ENCODE results near the gene ZNF346.
A peak's percentile ranks its signal among the peaks of the same experiment; 100 is the strongest.

The ZNF346 gene

DNA sequence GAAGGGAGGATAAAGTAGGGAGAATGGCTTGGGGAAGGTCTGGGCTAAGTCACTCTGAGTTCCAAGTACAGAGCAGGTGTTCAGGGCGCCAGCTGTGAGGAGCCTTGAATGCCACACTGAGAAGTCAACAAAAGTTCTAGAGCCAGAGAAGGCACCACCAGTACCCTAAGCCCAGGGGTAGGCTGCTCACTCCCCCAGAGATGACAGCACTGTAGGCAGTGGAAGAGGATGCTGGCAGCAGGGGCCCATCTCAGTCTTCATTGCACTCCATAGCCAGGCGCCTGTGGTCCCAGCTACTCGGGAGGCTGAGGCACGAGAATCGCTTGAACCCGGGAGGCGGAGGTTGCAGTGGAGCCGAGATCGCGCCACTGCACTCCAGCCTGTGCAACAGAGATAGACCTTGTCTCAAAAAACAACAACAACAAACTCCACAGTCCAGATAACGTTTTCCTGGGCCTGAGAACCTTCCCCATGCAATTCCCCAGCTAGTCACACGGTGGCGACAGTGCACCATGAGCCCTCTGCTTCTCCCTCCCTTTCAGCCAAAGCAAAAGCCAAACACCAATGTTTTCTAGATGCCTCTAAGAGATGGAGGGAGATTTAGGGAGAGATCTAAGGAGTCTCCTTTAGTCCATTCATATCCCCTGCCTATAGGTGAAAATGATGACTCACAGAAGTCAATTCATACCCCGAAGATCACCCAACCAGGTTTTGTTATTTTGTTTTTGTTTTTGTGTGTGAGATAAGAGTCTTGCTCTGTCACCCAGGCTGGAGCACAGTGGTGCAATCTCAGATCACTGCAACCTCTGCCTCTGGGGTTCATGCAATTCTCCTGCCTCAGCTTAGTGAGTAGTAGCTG, 91.3 kb downstream of the ZNF346 start (continued):
- TF ChIP-seq, protein P1, sequence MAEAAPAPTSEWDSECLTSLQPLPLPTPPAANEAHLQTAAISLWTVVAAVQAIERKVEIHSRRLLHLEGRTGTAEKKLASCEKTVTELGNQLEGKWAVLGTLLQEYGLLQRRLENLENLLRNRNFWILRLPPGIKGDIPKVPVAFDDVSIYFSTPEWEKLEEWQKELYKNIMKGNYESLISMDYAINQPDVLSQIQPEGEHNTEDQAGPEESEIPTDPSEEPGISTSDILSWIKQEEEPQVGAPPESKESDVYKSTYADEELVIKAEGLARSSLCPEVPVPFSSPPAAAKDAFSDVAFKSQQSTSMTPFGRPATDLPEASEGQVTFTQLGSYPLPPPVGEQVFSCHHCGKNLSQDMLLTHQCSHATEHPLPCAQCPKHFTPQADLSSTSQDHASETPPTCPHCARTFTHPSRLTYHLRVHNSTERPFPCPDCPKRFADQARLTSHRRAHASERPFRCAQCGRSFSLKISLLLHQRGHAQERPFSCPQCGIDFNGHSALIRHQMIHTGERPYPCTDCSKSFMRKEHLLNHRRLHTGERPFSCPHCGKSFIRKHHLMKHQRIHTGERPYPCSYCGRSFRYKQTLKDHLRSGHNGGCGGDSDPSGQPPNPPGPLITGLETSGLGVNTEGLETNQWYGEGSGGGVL (tag by site-specific recombination; IDR thresholded peaks at IDR 0.05): no peak
- TF ChIP-seq ZNF610 (tag by site-specific recombination; IDR thresholded peaks at IDR 0.05; ENCODE audit: borderline replicate concordance) (no peak), KLF8 (tag by site-specific recombination; IDR thresholded peaks at IDR 0.05) (0 out of 2 replicates have a peak, but pooled peaks have one; percentile 22), ZBTB8A (tag by site-specific recombination; IDR thresholded peaks at IDR 0.05) (no peak), ZNF155 (tag by site-specific recombination; IDR thresholded peaks at IDR 0.05) (no peak), ZNF274 (IDR thresholded peaks at IDR 0.05; ENCODE audit: low read length) (no peak), ZNF274 (tag by site-specific recombination; IDR thresholded peaks at IDR 0.05; ENCODE audit: borderline replicate concordance) (no peak), KLF9 (tag by site-specific recombination; IDR thresholded peaks at IDR 0.05; ENCODE audit: low read depth) (no peak), ZNF747 (tag by site-specific recombination; IDR thresholded peaks at IDR 0.05) (no peak), ZNF121 (tag by site-specific recombination; IDR thresholded peaks at IDR 0.05) (no peak), ZNF112 (tag by site-specific recombination; IDR thresholded peaks at IDR 0.05) (no peak), ZNF654 (tag by site-specific recombination; IDR thresholded peaks at IDR 0.05; ENCODE audit: low read depth) (peak; percentile 99)
- TF ChIP-seq, protein P2, sequence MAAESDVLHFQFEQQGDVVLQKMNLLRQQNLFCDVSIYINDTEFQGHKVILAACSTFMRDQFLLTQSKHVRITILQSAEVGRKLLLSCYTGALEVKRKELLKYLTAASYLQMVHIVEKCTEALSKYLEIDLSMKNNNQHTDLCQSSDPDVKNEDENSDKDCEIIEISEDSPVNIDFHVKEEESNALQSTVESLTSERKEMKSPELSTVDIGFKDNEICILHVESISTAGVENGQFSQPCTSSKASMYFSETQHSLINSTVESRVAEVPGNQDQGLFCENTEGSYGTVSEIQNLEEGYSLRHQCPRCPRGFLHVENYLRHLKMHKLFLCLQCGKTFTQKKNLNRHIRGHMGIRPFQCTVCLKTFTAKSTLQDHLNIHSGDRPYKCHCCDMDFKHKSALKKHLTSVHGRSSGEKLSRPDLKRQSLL (tag by site-specific recombination; IDR thresholded peaks at IDR 0.05): no peak
- TF ChIP-seq, protein P3, sequence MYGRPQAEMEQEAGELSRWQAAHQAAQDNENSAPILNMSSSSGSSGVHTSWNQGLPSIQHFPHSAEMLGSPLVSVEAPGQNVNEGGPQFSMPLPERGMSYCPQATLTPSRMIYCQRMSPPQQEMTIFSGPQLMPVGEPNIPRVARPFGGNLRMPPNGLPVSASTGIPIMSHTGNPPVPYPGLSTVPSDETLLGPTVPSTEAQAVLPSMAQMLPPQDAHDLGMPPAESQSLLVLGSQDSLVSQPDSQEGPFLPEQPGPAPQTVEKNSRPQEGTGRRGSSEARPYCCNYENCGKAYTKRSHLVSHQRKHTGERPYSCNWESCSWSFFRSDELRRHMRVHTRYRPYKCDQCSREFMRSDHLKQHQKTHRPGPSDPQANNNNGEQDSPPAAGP (tag by site-specific recombination; IDR thresholded peaks at IDR 0.05): 0 out of 2 replicates have a peak, but pooled peaks have one; percentile 63

DNA sequence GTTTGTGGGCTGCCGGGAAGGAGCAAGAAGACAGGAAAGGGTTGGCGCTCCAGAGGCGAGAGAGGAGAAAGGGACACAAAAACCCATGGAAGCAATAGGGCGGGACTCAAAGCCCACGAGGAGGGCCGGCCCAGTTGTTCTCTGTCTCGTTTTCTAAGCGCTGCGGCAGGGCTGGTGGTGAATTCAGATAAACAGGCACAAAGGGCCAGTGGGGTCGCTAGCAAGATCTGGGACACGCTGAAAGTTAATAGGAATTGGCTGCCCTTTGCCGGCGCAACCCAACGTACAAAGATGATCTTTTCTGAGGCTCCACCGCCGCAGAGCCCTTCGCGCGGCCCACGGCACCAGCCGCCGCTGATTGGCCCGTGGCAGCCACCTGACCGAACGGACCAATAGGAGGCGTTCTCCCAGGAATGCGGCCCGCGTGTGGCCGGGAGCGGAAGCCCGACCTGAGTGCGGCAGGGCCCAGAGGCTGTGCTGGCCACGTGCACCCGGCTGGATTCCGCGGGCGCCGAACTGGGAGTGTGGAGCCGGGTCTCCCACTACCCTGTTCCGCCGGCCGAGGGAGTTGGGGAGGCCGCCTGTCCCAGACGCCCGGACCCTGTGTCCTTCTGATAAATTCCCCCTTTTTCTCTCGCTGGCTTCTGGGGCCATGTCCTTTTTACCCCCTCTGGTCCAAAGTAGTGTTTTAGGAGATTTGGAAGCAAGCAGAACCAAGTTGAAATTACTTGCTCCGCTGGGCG, 94.3 kb downstream of the ZNF346 start:
- no peaks in the 10 kb centered on the region for H3K36me3 ChIP-seq (ENCODE audit: control insufficient read depth in 2 of 2, insufficient read depth in 1 of 2, low read length in 2 of 2)
- H3K27ac ChIP-seq (ENCODE audit: extremely low read depth, low read depth, low read length): no peak overlapping the region
- CTCF ChIA-PET: no interaction called here
- POLR2A ChIA-PET: no interaction called here
- no peak for TF ChIP-seq ZNF791 (tag by site-specific recombination; IDR thresholded peaks at IDR 0.05)
- TF ChIP-seq, protein P2 (tag by site-specific recombination; IDR thresholded peaks at IDR 0.05): no peak
- no peak for TF ChIP-seq ZNF76 (tag by site-specific recombination; IDR thresholded peaks at IDR 0.05; ENCODE audit: borderline replicate concordance, low read depth)
- no peak for TF ChIP-seq ZEB2 (tag by site-specific recombination; IDR thresholded peaks at IDR 0.05)
- no peak for TF ChIP-seq ZNF366 (tag by site-specific recombination; conservative IDR thresholded peaks at IDR 0.05)
- TF ChIP-seq, protein P4, sequence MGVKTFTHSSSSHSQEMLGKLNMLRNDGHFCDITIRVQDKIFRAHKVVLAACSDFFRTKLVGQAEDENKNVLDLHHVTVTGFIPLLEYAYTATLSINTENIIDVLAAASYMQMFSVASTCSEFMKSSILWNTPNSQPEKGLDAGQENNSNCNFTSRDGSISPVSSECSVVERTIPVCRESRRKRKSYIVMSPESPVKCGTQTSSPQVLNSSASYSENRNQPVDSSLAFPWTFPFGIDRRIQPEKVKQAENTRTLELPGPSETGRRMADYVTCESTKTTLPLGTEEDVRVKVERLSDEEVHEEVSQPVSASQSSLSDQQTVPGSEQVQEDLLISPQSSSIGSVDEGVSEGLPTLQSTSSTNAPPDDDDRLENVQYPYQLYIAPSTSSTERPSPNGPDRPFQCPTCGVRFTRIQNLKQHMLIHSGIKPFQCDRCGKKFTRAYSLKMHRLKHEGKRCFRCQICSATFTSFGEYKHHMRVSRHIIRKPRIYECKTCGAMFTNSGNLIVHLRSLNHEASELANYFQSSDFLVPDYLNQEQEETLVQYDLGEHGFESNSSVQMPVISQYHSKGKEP (tag by site-specific recombination; IDR thresholded peaks at IDR 0.05): no peak
- no peak for TF ChIP-seq MEIS1 (CRISPR knock-in tag; IDR thresholded peaks at IDR 0.05; ENCODE audit: borderline replicate concordance)
- no peak for TF ChIP-seq ZFP41 (tag by site-specific recombination; IDR thresholded peaks at IDR 0.05; ENCODE audit: borderline replicate concordance)
- no peak for TF ChIP-seq ZNF776 (tag by site-specific recombination; IDR thresholded peaks at IDR 0.05; ENCODE audit: borderline replicate concordance)
- no peak for TF ChIP-seq ZNF473 (tag by site-specific recombination; IDR thresholded peaks at IDR 0.05)
- no peak for TF ChIP-seq SETDB1 (IDR thresholded peaks at IDR 0.05; ENCODE audit: insufficient read length, low read length)
- no peak for TF ChIP-seq ZNF274 (IDR thresholded peaks at IDR 0.05; ENCODE audit: low read length)
- no peak for TF ChIP-seq ZNF274 (tag by site-specific recombination; IDR thresholded peaks at IDR 0.05; ENCODE audit: borderline replicate concordance)
- no peak for TF ChIP-seq ZNF660 (tag by site-specific recombination; IDR thresholded peaks at IDR 0.05)
- TF ChIP-seq ZNF221 (tag by site-specific recombination; IDR thresholded peaks at IDR 0.05; ENCODE audit: borderline replicate concordance): no peak
- TF ChIP-seq OSR2 (tag by site-specific recombination; IDR thresholded peaks at IDR 0.05): no peak
- TF ChIP-seq SP7 (tag by site-specific recombination; IDR thresholded peaks at IDR 0.05): no peak
- H3K9me3 ChIP-seq (ENCODE audit: control insufficient read depth, insufficient read depth, low read depth, low read length): no peaks in the 10 kb centered on the region
- H3K4me1 ChIP-seq (ENCODE audit: control insufficient read depth, insufficient read depth, low read length): no peaks in the 10 kb centered on the region
- no peak overlapping the region for H3K4me3 ChIP-seq (ENCODE audit: low read depth, low read length)

All from HEK293 (cell line).